NCI-H510A (cell line): ENCODE results near the gene MVB12A.

Source experiments
- DNase-seq: peaks from one replicate; lab custom pipeline; 2025; lab: John Stamatoyannopoulos, UW

Gene MVB12A

GRCh38 chr19:17419621-17420474, at the start of gene MVB12A:
TSS of gene MVB12A (plus strand) at chr19:17420047. CDS start at chr19:17420136, 89 bp downstream.
- peak; percentile 96 for DNase-seq

GRCh38 chr19:17376935-17377600, 42.8 kb upstream of the MVB12A start, which contains the start of gene PLVAP:
TSS of gene PLVAP (minus strand) at chr19:17377342. CDS start at chr19:17377288, 54 bp downstream.
- no peak for DNase-seq

GRCh38 chr19:17378271-17378670, 41.6 kb upstream of the MVB12A start:
- no peak for DNase-seq

DNA sequence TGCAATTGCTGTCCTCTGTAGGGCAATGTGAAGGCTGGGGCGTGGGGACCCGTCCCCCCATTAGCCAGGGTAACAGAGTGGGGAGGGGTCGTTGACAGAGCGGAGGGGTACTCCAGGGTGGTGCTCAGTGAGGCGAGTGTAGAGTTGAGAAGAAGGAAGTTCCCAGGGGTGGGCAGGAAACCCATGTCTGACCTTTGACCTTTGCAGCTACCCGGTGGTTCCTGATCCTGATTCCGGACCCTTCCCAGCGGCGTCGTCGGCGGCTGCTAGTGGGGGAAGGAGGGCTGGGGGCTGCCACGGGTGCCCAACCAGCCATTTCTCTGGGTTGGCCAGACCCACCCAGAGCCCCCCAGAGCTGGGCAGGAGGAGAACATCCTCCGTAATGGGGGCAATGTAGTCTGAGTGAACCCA, 40.6 kb upstream of the MVB12A start:
- no peak for DNase-seq

DNA sequence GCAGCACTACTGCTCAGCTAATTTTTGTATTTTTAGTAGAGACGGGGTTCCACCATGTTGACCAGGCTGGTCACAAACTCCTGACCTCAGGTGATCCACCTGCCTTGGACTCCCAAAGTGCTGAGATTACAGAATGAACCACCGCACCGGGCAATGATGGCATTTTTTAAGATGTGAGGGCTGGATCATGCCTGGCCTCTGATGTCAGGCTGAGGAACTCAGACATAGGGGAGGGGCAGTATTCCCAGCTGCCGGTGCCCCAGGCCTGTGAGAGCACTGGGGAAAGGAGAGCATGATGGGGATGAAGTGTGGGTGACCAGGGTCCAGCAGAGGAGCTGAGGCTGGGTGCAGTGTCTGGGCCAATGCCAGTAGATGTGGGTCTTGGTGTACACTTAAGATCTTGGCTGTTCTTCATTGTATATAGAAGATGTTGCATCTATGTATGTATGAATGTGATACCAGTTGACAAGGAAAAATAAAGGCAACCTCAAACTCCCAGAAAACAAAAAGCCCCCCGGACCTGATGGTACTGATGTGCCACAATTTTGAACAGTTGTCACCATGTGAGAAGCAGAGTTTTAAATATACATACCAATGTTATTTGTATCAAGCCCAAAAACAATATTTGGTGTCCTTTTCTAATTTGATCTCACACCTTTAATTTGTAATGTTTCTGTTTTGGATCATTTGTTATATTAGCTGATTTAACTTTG, 39.3 kb upstream of the MVB12A start:
- DNase-seq, result no peak

- DNase-seq, result no peak
These were observed 33.8 kb upstream of the MVB12A start for GRCh38 chr19:17385878-17386611.

- no peak for DNase-seq
These were observed 30.6 kb upstream of the MVB12A start for GRCh38 chr19:17389288-17389687.

DNA sequence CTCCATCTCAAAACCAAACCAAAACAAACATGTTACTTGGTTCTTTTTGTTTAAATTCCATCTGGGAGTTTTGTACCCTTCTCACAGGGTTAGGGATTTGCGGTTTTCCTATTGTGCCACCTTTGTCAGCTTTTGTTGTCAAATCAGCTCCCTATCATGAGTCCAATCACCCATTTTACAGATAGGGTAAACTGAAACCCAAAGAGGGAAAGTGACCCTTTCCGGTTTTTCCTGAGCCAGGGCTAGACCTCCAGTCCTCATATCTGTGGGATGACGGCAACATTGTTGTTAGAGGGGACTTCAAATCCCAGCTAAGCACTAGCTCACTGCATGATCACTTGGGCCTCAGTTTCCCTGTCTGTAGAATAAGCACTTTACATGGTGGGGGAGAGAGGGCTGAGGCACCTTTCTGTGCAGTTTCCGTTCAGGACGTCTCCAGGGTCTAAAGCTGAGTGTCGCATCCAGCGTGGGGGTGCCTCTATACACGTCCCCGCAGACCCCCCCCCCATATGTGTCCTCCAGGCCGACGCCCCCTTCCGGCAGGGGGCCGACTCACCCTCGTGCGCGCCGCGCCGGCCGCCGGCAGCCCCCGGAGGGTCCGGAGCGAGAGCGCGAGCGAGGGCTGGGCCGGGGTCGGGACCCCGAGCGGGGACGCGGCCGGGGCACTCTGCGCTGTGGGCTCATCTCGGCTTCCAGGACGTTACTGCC, 29.7 kb upstream of the MVB12A start:
- DNase-seq, result no peak

DNA sequence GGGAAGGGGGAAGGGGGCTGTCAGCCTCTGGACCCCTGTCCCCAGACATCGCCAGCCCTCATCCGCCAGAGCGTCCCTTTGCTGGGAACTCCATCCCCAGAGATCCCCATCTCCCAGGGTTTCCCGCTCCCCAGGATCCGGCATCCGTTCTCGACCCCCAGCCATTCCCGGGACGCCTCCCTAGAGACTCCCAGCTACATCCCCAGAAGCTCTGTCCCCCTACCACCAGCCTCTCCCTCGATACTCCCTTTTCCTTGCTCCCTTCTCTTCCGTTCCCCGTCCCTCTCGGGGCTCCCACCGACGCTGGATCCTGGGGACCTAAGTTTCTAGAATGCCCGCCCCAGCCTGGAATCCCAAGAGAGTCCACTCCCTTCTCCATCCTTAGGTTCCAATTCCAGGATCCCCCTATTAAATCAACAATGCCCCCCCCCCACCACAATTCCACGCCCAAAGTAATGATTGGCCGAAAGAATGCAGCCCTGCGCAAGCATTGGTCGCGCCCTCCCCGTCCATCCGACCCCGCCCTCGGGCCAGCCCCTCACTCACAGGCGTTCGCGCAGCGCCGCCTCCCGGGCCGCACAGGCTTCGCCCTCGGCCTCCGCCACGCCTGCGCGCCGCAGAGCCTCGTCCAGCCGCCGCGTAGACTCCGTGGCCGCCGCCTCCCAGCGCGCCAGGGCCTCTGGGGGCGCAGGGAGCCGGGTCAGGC, 29.0 kb upstream of the MVB12A start:
- DNase-seq, result peak; percentile 82

- DNase-seq, result no peak
These were observed 28.3 kb upstream of the MVB12A start for GRCh38 chr19:17391371-17392151.

GRCh38 chr19:17393002-17393401, 26.8 kb upstream of the MVB12A start:
- DNase-seq, result no peak

DNA sequence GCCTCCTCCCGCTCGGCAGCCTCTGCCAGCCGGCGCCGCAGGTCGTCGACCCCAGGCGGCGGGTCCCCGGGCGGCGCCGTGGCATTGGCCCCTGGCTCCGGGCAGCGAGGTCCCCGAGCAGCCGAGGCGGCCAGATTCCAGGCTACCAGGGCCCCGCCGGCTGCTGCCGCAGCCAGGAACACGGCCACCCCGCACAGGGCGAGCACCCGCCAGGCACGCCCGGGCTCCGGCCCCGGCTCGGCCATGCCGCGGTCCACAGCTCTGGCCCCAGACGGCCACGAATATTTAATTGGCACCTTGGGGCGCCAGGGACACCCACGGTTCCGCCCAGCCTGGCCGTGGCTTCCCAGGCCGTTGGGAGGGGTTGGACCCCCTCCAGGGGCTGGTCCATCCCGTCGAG, 25.9 kb upstream of the MVB12A start, which contains the start of gene CCDC194:
Gene CCDC194, minus strand, starts transcription at position 283 of the 400 bp plus-strand sequence. Its CDS starts 38 bp downstream, at position 245.
- no peak for DNase-seq

- DNase-seq, result peak; percentile 48
These were observed 24.9 kb upstream of the MVB12A start for GRCh38 chr19:17394891-17395415.

DNA sequence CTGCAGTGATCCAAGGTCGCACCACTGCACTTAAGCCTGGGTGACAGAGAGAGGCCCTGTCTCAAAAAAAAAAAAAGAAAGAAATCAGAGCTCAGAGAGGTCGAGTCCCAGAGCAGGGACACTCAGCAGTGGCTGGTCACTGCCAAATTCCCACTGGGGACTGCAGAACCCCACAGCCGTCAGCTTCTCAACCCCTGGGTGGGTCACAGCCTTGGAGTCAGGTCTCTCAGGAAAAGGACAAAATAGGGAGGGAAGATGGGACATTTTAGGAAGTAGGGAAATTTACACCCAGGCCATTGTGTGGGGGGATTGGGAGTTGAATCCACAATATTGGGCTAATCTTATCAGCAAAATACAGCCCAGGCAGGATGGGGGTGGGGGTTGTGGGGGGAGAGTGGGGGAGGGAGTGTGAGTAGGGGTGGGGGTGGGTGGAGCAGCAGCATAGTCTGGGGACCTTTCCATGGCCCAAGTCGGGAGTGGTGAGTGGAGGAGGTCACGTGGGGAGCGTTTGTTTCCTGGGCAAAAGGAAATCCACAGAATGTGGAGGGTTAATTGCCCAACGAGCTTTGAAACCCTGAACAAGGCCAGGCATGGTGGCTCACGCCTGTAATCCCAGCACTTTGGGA, 20.8 kb upstream of the MVB12A start:
- no peak for DNase-seq

GRCh38 chr19:17401628-17402027, 18.2 kb upstream of the MVB12A start:
- no peak for DNase-seq

GRCh38 chr19:17402982-17403855, 16.6 kb upstream of the MVB12A start:
- no peak for DNase-seq

- no peak for DNase-seq
These were observed 15.8 kb upstream of the MVB12A start for GRCh38 chr19:17404015-17404414.
